GM12874 (cell line): Measurements from ENCODE around the gene SUCLG2.

ENCODE experiments used
- TF ChIP-seq, protein P1 (sequence below): IDR thresholded peaks from 2 replicates; pipeline ENCODE4 v1.5.1; 2011; ENCODE audit warnings: low read depth, mild to moderate bottlenecking, control low read depth, low read length, moderate library complexity; ENCODE audit not compliant: insufficient read depth

Gene SUCLG2

GRCh38 chr3:67661089-67661488, 6.7 kb upstream of the SUCLG2 start:
- TF ChIP-seq, protein P1, sequence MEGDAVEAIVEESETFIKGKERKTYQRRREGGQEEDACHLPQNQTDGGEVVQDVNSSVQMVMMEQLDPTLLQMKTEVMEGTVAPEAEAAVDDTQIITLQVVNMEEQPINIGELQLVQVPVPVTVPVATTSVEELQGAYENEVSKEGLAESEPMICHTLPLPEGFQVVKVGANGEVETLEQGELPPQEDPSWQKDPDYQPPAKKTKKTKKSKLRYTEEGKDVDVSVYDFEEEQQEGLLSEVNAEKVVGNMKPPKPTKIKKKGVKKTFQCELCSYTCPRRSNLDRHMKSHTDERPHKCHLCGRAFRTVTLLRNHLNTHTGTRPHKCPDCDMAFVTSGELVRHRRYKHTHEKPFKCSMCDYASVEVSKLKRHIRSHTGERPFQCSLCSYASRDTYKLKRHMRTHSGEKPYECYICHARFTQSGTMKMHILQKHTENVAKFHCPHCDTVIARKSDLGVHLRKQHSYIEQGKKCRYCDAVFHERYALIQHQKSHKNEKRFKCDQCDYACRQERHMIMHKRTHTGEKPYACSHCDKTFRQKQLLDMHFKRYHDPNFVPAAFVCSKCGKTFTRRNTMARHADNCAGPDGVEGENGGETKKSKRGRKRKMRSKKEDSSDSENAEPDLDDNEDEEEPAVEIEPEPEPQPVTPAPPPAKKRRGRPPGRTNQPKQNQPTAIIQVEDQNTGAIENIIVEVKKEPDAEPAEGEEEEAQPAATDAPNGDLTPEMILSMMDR = no peak

- TF ChIP-seq, protein P1 = no peak
These were observed 2.8 kb upstream of the SUCLG2 start for GRCh38 chr3:67657192-67657591.

- TF ChIP-seq, protein P1 = no peak
These were observed 2.2 kb upstream of the SUCLG2 start for GRCh38 chr3:67656614-67657013.

- TF ChIP-seq, protein P1 = no peak
These were observed 1.1 kb upstream of the SUCLG2 start for GRCh38 chr3:67655364-67656121.

GRCh38 chr3:67654844-67655177, 399 bp upstream of the SUCLG2 start:
- TF ChIP-seq, protein P1 = no peak

DNA sequence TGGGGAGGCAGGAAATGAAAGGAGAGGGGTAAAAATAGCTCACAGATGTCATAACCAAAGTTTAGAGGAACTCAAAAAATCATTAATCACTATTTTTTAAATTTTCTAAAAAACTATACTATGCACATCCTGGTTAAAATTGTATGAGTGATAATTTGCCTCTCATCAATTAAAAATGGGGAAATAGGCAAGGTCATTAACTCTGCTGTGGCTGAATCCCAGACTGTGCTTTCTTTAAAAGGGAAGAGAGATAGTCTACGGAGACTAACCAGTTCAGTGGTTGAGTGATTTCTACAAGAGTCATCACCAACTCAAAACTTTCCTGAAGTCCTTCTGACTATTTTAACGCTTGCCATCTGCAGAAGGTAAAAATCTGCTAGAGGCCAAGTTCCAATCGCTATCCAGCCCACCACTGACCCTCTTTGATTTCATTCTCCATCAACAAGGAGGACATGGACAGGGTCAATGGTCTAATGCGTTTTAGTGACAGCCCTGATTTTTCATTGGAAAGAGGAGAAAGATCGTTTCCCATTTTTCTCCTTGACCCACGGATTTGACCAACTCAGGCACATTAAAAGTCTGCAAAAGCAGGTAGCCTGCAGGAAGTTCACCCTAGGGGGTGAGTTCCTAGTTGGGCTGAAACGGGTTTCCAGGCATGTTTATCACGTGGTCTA, 850 bp downstream of the SUCLG2 start:
- TF ChIP-seq, protein P1 = no peak

GRCh38 chr3:67650084-67650483, 4.3 kb downstream of the SUCLG2 start:
- TF ChIP-seq, protein P1 = no peak
